ENCODE data around the gene ZFX. TPM values are rescaled to one million over a fixed set of nuclear protein-coding genes. Genes with fewer than 3 reads are reported as not detected.
A peak's percentile ranks its signal among the peaks of the same experiment; 100 is the strongest.

ZFX gene
- total RNA-seq, 2 experiments from 2014 or later: 38.8 to 40.4 TPM

DNA sequence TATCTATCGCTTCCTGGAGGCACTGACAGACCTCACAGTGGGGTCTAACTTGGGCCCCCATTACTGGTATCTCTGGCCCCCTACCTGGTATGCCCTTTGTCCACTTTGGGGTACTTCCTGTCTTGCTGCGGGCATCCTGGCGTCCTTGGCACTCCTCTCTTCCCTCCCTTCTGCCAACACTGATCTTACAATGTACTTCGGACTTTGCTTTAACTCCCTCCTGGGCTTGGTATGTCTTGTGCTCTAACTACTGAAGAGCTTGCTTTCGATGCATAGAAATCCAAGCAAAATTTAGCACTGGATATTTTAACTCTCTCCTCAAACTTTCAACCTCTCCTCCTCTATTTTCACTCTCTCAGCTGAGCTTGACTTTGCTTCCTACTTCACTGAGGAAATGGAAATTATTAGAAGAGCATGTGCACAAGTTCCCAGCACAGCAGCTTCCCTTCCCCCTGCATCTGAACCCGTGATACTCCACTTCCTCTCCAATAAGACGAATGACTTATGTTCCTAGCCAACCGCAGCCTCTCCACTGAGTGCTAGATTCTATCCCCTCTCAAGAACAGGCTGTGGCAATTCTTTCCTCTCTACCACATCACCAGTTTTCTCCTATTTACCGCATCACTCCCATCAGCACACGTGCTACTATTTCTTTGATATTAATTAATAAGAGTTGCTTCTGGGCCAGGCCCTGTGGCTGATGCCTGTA, 111.5 kb downstream of the ZFX start:
- Mint-ChIP-seq H3K4me3 (no peak overlapping the region), H3K27me3 (no peaks in the 10 kb centered on the region), H3K27ac (peak overlapping the region; percentile 56), H3K9me3 (no peaks in the 10 kb centered on the region), H3K36me3 (ENCODE audit: low read depth) (no peaks in the 10 kb centered on the region), H3K4me1 (ENCODE audit: low read depth) (peaks cover 13% of the 10 kb centered on the region)
- intact Hi-C loops (cut with micrococcal nuclease): no loop called here
- ATAC-seq (peak; percentile 81), DNase-seq (peak; percentile 54)
- POLR2A ChIA-PET: no interaction called here
- TF ChIP-seq, protein P1, sequence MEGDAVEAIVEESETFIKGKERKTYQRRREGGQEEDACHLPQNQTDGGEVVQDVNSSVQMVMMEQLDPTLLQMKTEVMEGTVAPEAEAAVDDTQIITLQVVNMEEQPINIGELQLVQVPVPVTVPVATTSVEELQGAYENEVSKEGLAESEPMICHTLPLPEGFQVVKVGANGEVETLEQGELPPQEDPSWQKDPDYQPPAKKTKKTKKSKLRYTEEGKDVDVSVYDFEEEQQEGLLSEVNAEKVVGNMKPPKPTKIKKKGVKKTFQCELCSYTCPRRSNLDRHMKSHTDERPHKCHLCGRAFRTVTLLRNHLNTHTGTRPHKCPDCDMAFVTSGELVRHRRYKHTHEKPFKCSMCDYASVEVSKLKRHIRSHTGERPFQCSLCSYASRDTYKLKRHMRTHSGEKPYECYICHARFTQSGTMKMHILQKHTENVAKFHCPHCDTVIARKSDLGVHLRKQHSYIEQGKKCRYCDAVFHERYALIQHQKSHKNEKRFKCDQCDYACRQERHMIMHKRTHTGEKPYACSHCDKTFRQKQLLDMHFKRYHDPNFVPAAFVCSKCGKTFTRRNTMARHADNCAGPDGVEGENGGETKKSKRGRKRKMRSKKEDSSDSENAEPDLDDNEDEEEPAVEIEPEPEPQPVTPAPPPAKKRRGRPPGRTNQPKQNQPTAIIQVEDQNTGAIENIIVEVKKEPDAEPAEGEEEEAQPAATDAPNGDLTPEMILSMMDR (IDR thresholded peaks at IDR 0.05): no peak
- CTCF ChIA-PET: interaction anchor here (0.9 to 4.6 kb wide), 3 partner anchors 10 to 110 kb away, joined by 3 to 19 read pairs (median 5); no protein-coding TSS in a partner anchor

DNA sequence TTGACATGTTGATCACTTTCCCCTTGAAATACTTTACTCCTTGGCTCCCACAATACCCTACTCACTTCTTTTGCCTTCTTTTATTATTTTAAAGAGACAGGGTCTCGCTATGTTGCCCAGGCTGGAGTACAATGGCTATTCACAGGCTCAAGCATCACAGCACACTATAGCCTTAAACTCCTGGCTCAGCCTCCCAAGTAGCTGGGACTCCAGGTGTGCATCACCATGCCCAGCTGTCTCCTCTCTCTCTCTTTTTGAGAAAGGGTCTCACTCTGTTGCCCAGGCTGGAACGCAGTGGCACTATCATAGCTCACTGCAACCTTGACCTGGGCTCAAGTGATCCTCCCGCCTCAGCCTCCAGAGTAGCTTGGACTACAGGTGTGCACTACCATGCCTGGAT, 112.8 kb downstream of the ZFX start:
- Mint-ChIP-seq H3K27me3 (no peaks in the 10 kb centered on the region), H3K36me3 (ENCODE audit: low read depth) (no peaks in the 10 kb centered on the region), H3K4me1 (ENCODE audit: low read depth) (peaks cover 13% of the 10 kb centered on the region), H3K27ac (no peak overlapping the region), H3K9me3 (no peaks in the 10 kb centered on the region), H3K4me3 (no peak overlapping the region)
- ChIA-PET CTCF (no interaction called here), POLR2A (no interaction called here)
- intact Hi-C loops (cut with micrococcal nuclease): no loop called here
- ATAC-seq: no peak
- no peak for DNase-seq
- TF ChIP-seq, protein P1 (IDR thresholded peaks at IDR 0.05): no peak

DNA sequence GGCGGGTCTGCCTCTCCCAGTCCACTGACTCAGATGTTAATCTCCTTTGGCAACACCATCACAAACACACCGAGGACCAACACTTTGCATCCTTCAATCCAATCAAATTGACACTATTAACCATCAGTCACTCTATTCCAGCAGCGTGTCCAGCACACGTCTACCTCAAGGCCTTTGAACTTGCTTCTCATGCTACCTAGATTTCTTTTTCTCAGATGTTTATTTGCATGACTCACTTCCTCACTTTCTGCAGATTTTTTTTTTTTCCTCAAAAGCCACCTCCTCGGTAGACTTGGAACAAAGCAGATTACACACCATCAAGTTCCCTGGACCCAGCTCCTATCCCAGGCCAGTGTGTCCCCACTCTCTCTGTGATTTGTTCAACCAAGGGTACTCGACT, 114.9 kb downstream of the ZFX start:
- intact Hi-C loops (cut with micrococcal nuclease): no loop called here

More for the DNA sequence above, 114.9 kb downstream of the ZFX start:
- DNase-seq (no peak), ATAC-seq (no peak)
- ChIA-PET POLR2A (no interaction called here), CTCF (no interaction called here)
- Mint-ChIP-seq H3K27ac (no peak overlapping the region), H3K27me3 (peaks cover 2% of the 10 kb centered on the region), H3K9me3 (no peaks in the 10 kb centered on the region), H3K36me3 (ENCODE audit: low read depth) (no peaks in the 10 kb centered on the region), H3K4me1 (ENCODE audit: low read depth) (peaks cover 13% of the 10 kb centered on the region), H3K4me3 (no peak overlapping the region)
- TF ChIP-seq, protein P1 (IDR thresholded peaks at IDR 0.05): no peak

Other genes starting within 250 kb of the ZFX start
- 10 to 100 TPM; 34.1 to 35.7 TPM for gene APOO, start 241.8 kb upstream of the ZFX start, total RNA-seq
- gene CXorf58, start 241.7 kb upstream of the ZFX start, total RNA-seq: under 1 TPM in 1 of 2 experiments, not detected in 1; 0.14 TPM
- 10 to 100 TPM; 13.1 to 14.0 TPM for gene KLHL15, start 122.5 kb upstream of the ZFX start, total RNA-seq
- 100 to 1,000 TPM; 350 to 366 TPM for gene EIF2S3, start 94.8 kb upstream of the ZFX start, total RNA-seq
- not detected for gene SUPT20HL2, start 164.3 kb downstream of the ZFX start, total RNA-seq
- gene SUPT20HL1, start 210.9 kb downstream of the ZFX start, total RNA-seq: not detected